Muscle of leg (tissue), 11 donors: ENCODE measurements around the gene NCAPG2. TPM values are rescaled to one million over a fixed set of nuclear protein-coding genes. Genes with fewer than 3 reads are reported as not detected.
"Not testable (repeated sequence)": the region's sequence is repeated elsewhere in the genome, so short reads cannot be mapped to it uniquely, and the experiment has no call there.

Source experiments
- DNase-seq: peaks from one replicate; pipeline ENCODE4 v3.0.0; 2013
- H3K27ac ChIP-seq: one replicate; pipeline ENCODE4 v1.5.1; 2013; ENCODE audit warnings: mild to moderate bottlenecking, low read length, control low read depth
- H3K27me3 ChIP-seq: one replicate; pipeline ENCODE4 v1.6.1; 2013; ENCODE audit warnings: low read length; ENCODE audit not compliant: control insufficient read depth, insufficient read depth
- H3K36me3 ChIP-seq: one replicate; pipeline ENCODE4 v1.6.1; 2013; ENCODE audit warnings: low read length; ENCODE audit not compliant: control insufficient read depth, insufficient read depth
- H3K4me1 ChIP-seq: one replicate; pipeline ENCODE4 v1.6.1; 2013; ENCODE audit warnings: low read length; ENCODE audit not compliant: control insufficient read depth, insufficient read depth
- H3K4me3 ChIP-seq: one replicate; pipeline ENCODE4 v1.5.1; 2013; ENCODE audit warnings: low read length, control low read depth
- H3K9me3 ChIP-seq: replicated peaks from 2 replicates; pipeline ENCODE4 v1.6.1; 2013; ENCODE audit warnings: low read depth, low read length; ENCODE audit not compliant: control insufficient read depth
- WGBS: methylation state at CpG from one replicate; pipeline ENCODE4 v1.1.5; 2013; ENCODE audit warnings: missing lambda C conversion rate; ENCODE audit not compliant: insufficient coverage; 5-methylcytosine and 5-hydroxymethylcytosine counted together
- polyA plus RNA-seq, 8 donors: library from polyadenylated mRNA; unstranded; fragments of 120-200 nt; gene quantifications; one replicate each; pipeline versions ENCODE4 v1.2.1 to v1.2.3, GENCODE V29; 2013; ENCODE audit warnings: inconsistent platforms in 1 of 8, low replicate concordance in 1 of 8; ENCODE audit not compliant: insufficient read length in 8 of 8, insufficient read depth in 1 of 8
- total RNA-seq: library from RNA; stranded (reverse); fragments of 120-200 nt; gene quantifications from one replicate; pipeline ENCODE4 v1.2.4, GENCODE V29; 2013

Gene NCAPG2
- total and polyA plus RNA-seq, 9 donors: 10.2 to 20.9 (median 15.3) TPM

DNA sequence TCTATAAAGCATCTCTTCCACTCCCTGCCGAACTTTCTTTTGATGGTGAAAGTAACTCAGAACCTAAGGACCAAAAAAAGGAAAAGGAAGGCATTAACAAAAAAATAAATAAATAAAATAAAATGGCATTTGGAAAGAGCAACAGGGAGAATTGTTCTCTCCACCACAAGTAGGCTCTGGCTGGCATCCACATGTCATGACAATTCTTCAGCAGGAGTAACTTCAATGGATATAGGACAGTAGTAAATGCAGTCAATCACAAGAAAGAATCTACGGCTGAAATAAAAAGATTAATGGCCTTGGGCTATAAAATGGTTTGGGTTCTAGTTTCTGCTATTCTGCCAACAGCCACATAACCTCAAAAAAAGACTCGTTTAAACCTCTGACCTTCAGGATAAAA is 23.9 kb downstream of the NCAPG2 start:
- H3K27me3 ChIP-seq: no peaks in the 10 kb centered on the region
- H3K4me3 ChIP-seq: no peak overlapping the region
- H3K4me1 ChIP-seq: no peaks in the 10 kb centered on the region
- WGBS: no CpG with 5 or more reads among the region's 3 CpGs
- peaks cover 24% of the 10 kb centered on the region for H3K36me3 ChIP-seq
- no peak for DNase-seq
- H3K9me3 ChIP-seq: no peaks in the 10 kb centered on the region
- no peak overlapping the region for H3K27ac ChIP-seq

DNA sequence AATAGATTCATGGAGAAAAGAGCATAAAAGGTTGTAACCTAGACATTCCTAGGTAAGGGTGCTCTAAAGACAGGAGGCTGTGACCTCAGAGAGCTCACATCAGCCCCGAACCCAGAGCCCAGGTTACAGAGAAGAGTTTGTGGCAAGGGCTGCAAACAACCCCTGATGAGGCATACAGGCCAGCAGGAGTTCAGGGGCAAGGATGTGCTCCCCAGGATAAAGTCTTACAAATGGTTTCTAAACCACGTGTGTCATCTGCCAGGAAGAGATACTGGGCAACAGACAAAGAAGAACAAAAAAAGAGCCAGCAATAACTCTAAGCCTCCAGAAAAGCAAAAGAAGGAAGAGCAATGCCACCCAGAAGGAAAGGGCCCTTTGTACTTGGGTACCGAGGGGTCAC is 27.7 kb downstream of the NCAPG2 start:
- no peaks in the 10 kb centered on the region for H3K27me3 ChIP-seq
- no peak for DNase-seq
- H3K4me1 ChIP-seq: no peaks in the 10 kb centered on the region
- H3K27ac ChIP-seq: no peak overlapping the region
- H3K4me3 ChIP-seq: no peak overlapping the region
- 82% methylated on average over 2 of the region's 3 CpGs for WGBS
- no peaks in the 10 kb centered on the region for H3K9me3 ChIP-seq
- H3K36me3 ChIP-seq: peaks cover 40% of the 10 kb centered on the region

DNA sequence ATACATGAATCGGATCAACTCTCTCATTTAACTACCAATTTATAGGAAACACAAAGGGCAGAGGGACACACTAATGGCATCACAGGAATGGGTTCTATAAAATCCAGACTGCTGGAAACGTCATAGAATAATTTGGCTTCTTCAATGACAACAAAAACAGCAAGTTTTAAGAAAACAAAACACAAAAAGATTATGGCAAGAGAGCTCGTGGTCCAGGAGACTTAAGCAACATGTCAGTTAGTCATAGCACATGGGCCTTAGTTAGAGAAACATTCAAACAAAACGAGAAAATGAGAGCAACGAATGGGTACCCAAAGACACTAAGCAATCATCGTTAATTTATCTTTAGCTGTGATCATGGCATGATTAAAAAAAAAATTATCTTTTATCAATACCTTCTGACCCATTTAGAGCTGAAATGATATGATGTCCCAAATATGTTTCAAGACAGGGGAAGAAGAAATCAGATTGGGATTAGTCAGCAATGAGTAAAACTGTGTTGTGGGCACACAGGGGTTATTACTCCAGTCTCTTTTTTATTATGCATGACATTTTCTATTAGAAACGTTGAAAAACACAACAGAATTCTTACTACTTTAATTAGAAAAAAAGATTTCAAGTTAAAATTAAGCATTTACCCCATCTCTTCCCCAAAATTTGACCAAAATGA is 28.3 kb downstream of the NCAPG2 start:
- 100% methylated on average over 1 of the region's 7 CpGs for WGBS
- no peak overlapping the region for H3K4me3 ChIP-seq
- H3K9me3 ChIP-seq: no peaks in the 10 kb centered on the region
- H3K27me3 ChIP-seq: no peaks in the 10 kb centered on the region
- peaks cover 42% of the 10 kb centered on the region for H3K36me3 ChIP-seq
- H3K27ac ChIP-seq: no peak overlapping the region
- no peaks in the 10 kb centered on the region for H3K4me1 ChIP-seq
- DNase-seq: no peak

DNA sequence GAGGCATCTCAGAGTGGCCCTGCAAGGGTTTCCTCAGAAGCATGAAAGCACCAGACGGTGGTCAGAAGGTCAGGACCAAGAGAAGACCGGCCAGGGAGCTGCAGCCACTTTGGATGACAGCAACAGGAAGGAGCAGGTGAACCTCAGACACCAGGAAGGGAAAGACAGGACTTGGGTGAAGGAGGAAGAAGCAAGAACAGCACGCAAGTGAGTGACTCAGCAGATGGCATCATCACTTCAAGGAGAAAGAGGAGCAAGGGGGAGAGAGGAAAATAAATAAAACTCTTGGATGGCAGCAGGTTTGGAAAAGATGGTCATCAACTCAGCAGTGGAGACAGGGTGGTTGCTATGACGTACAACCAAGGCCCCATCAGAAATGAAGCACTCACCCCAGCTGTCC is 31.6 kb downstream of the NCAPG2 start:
- Histone ChIP-seq H3K9me3 (no peaks in the 10 kb centered on the region), H3K4me3 (no peak overlapping the region)
- 63% methylated on average over 4 of the region's 4 CpGs for WGBS

DNA sequence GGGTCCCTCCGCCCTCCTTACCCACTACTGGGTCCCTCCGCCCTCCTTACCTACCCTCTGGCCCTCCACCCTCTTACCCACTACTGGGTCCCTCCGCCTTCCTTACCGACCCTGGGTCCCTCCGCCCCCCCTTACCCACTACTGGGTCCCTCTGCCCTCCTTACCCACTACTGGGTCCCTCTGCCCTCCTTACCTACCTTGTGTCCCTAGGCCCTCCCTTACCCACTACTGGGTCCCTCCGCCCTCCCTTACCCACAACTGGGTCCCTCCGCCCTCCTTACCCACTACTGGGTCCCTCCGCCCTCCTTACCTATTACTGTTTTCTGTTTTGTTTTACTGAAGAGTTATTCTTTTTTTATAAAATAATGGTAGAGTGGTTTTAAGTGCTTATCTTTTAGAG is 36.5 kb downstream of the NCAPG2 start:
- H3K4me1 ChIP-seq, H3K9me3 ChIP-seq, H3K27ac ChIP-seq, H3K27me3 ChIP-seq, DNase-seq, H3K4me3 ChIP-seq: not testable (repeated sequence)
- peaks cover 30% of the 10 kb centered on the region for H3K36me3 ChIP-seq
- 83% methylated on average over 3 of the region's 8 CpGs for WGBS

More for the DNA sequence above, 31.6 kb downstream of the NCAPG2 start:
- no peak for DNase-seq
- Histone ChIP-seq H3K27ac (no peak overlapping the region), H3K36me3 (peaks cover 35% of the 10 kb centered on the region), H3K27me3 (no peaks in the 10 kb centered on the region), H3K4me1 (no peaks in the 10 kb centered on the region)

DNA sequence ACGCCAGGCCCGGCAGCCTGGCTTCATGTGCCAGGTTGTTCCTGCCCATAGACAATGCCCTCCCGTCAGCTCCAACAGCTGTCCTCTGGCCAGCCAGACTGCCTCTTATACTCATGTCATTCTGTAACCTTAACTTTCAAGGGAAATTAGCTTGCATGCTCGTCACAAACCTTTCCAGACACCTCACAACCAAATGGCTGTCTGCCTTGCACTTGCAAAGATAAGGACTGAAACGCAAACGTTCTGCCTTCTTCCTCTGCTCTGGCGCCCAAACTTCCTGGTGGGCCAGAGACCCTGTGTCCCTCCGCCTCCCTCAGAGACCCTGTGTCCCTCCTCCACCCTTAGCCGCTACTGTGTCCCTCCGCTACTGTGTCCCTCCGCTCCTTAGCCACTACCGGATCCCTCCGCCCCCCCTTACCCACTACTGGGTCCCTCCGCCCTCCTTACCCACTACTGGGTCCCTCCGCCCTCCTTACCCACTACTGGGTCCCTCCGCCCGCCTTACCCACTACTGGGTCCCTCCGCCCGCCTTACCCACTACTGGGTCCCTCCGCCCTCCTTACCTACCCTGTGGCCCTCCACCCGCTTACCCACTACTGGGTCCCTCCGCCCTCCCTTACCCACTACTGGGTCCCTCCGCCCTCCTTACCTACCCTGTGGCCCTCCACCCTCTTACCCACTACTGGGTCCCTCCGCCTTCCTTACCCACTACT is 37.5 kb downstream of the NCAPG2 start:
- H3K27me3 ChIP-seq, DNase-seq, H3K4me1 ChIP-seq, H3K9me3 ChIP-seq, H3K27ac ChIP-seq: not testable (repeated sequence)
- H3K36me3 ChIP-seq: peaks cover 32% of the 10 kb centered on the region
- WGBS: 85% methylated on average over 6 of the region's 24 CpGs
- H3K4me3 ChIP-seq: peak overlapping the region; percentile 34

DNA sequence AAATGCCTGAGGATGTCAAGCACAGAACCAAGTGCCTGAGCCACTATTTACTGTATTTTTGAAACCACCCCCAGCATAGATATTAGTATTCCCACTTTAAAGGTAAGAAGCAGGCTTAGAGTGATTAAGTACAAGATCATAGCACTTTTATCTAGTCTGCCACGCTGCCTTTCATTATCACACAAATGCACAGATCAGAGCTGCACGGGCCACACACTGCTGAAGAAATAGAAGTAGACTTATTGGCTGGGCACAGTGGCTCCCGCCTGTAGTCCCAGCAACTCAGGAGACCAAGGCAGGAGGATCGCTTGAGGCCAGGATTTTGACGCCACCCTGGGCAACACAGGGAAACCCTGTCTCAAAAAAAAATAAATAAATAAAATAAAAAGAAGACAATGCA is 38.2 kb downstream of the NCAPG2 start:
- no CpG with 5 or more reads among the region's 5 CpGs for WGBS
- Histone ChIP-seq H3K27ac (no peak overlapping the region), H3K9me3 (no peaks in the 10 kb centered on the region), H3K4me1 (no peaks in the 10 kb centered on the region), H3K36me3 (peaks cover 33% of the 10 kb centered on the region), H3K4me3 (no peak overlapping the region), H3K27me3 (no peaks in the 10 kb centered on the region)
- no peak for DNase-seq

DNA sequence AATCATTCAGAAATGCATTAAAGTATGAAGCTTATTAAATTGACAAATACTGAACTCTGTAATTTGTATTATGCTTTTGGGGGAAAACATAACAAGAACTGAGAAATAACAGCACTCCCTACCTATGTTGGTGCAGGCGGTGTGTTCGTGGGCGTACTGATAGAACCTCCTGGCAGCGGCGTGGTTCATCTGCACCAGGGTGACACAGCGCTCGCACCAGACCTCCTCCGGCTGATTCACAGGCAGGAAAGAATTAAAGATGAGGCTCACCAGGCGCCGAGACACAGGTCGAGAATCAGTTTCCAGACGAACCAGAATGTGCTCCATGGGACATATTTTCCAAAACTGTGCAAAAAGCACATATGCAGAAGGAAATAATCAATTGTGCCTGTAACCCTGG is 40.2 kb downstream of the NCAPG2 start:
- no peak overlapping the region for H3K27ac ChIP-seq
- H3K27me3 ChIP-seq: no peaks in the 10 kb centered on the region
- peaks cover 34% of the 10 kb centered on the region for H3K36me3 ChIP-seq
- no peak overlapping the region for H3K4me3 ChIP-seq
- DNase-seq: no peak
- no peaks in the 10 kb centered on the region for H3K9me3 ChIP-seq
- H3K4me1 ChIP-seq: no peaks in the 10 kb centered on the region
- 86% methylated on average over 12 of the region's 12 CpGs for WGBS

DNA sequence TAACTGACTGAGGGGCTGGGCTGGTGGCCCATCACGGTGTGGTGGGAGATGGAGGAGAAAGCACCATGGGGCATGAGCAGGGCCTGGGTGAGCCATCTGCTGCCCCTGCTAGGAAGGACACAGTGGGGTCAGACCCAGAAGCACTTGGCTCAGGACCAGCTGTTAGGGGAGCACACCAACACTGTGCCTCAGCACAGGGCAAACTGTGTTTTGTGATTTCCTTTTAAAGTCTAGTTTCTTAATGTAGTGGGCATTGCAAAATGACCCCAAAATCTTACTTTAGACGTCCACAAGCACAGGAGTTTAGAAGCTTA is 41.2 kb downstream of the NCAPG2 start:
- Histone ChIP-seq H3K27me3 (no peaks in the 10 kb centered on the region), H3K4me3 (no peak overlapping the region), H3K27ac (no peak overlapping the region), H3K36me3 (peaks cover 34% of the 10 kb centered on the region), H3K9me3 (no peaks in the 10 kb centered on the region), H3K4me1 (no peaks in the 10 kb centered on the region)
- no peak for DNase-seq
- 90% methylated on average over 1 of the region's 2 CpGs for WGBS

DNA sequence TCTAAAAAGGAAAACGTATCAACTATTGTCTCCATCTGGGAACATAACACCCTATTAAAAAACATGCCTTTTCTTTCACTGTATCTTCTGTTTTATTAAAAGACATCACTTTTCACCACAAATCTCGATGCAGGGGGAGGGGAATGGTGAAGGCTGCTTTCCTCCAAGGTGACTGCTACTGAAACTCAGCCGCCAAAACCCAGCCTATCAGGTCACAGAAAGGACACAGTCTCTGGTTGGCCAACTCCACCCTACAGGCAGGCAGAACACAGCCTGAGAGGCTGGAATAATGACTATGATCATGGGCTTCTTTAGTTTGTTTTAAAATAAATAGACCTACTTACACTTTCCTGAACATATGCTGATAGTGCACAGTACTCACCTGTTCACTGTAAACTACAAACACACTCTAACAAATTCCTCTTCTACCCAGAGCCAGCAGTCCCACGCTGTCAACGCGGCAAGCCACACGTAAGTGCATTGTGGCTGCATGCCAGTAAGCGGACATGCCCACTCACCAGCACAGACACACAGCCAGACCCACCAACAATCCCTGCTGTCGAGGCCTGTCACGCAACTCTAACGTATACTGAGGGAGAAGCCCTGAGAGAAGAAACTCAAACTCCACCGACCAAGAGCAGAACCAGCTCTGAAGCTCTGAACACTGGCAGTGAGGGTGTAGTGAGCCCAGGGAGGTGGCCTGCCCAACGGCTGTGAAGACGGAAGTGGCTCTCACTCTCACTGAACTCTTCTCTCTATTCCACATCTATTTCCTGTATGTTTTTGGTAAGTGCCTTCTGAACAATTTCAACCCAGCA is 41.8 kb downstream of the NCAPG2 start:
- WGBS: no CpG with 5 or more reads among the region's 14 CpGs
- no peak overlapping the region for H3K27ac ChIP-seq
- no peaks in the 10 kb centered on the region for H3K4me1 ChIP-seq
- H3K36me3 ChIP-seq: peaks cover 34% of the 10 kb centered on the region
- no peaks in the 10 kb centered on the region for H3K9me3 ChIP-seq
- H3K27me3 ChIP-seq: no peaks in the 10 kb centered on the region
- no peak for DNase-seq
- no peak overlapping the region for H3K4me3 ChIP-seq
